HepG2 (cell line): ENCODE results near the gene XAF1. TPM values are rescaled to one million over a fixed set of nuclear protein-coding genes. Genes with fewer than 3 reads are reported as not detected.

Experiments
- CEBPG ChIP-seq: IDR thresholded peaks from 2 replicates; pipeline ENCODE4 v1.6.1; 2016
- MYC ChIP-seq: sonication (generic); formaldehyde crosslinking; IDR thresholded peaks from 2 replicates; pipeline ENCODE4 v1.9.0; 2021; ENCODE audit warnings: missing genetic modification reagents, borderline replicate concordance
- POLR2AphosphoS2 ChIP-seq: IDR thresholded peaks from 2 replicates; pipeline ENCODE4 v1.6.1; 2011; ENCODE audit warnings: low read depth, low read length, improper control_type of control experiment
- SOX5 ChIP-seq: IDR thresholded peaks from 2 replicates; pipeline ENCODE4 v1.6.1; 2016; ENCODE audit warnings: borderline replicate concordance
- TAF1 ChIP-seq: sonication (generic); formaldehyde crosslinking; IDR thresholded peaks from 2 replicates; pipeline ENCODE4 v1.4.0; 2020; ENCODE audit warnings: missing genetic modification reagents
- ZNF407 ChIP-seq: sonication (generic); formaldehyde crosslinking; IDR thresholded peaks from one replicate; pipeline ENCODE4 v1.5.1; 2020; ENCODE audit warnings: mild to moderate bottlenecking, missing genetic modification reagents; ENCODE audit errors: not compliant biosample characterization
- polyA plus RNA-seq, 8 experiments: library from polyadenylated mRNA; depleted of rRNA in 3 of 8; stranded (reverse) in 7 of 8; unstranded in 1 of 8; fragments of >200 nt; fragmentation: Illumina TruSeq in 4 of 8; extraction: Trizol in 4 of 8; gene quantifications; 2 replicates each; pipeline versions ENCODE4 v1.2.1 to v1.2.3, GENCODE V29; 2011 to 2016; ENCODE audit warnings: low read depth in 4 of 8, missing spikeins in 1 of 8, mixed read lengths in 1 of 8; ENCODE audit not compliant: insufficient read depth in 1 of 8
- total RNA-seq, 5 experiments: library from RNA; depleted of rRNA; stranded (reverse); fragments of >200 nt; fragmentation: Illumina TruSeq; extraction: Trizol; gene quantifications; 2 replicates each; pipeline ENCODE4 v1.2.3, GENCODE V29; 2016; ENCODE audit warnings: low read depth in 1 of 5
- TF ChIP-seq, protein P1 (sequence below): sonication (generic); formaldehyde crosslinking; IDR thresholded peaks from 2 replicates; pipeline ENCODE4 v1.9.0; 2021; ENCODE audit warnings: mild to moderate bottlenecking, missing genetic modification reagents
- TF ChIP-seq, protein P2 (sequence below): sonication (generic); formaldehyde crosslinking; IDR thresholded peaks from 2 replicates; pipeline ENCODE4 v1.5.0; 2020; ENCODE audit warnings: missing genetic modification reagents
- TF ChIP-seq, protein P3 (sequence below): IDR thresholded peaks from 2 replicates; pipeline ENCODE4 v1.4.0; 2020; ENCODE audit warnings: mild to moderate bottlenecking, missing genetic modification reagents

XAF1 gene
- total and polyA plus RNA-seq, 2 of the 13 experiments (the other 11 are each of a cell fraction or from before 2014, with no cell fraction given), result 1.2 to 2.4 TPM

DNA sequence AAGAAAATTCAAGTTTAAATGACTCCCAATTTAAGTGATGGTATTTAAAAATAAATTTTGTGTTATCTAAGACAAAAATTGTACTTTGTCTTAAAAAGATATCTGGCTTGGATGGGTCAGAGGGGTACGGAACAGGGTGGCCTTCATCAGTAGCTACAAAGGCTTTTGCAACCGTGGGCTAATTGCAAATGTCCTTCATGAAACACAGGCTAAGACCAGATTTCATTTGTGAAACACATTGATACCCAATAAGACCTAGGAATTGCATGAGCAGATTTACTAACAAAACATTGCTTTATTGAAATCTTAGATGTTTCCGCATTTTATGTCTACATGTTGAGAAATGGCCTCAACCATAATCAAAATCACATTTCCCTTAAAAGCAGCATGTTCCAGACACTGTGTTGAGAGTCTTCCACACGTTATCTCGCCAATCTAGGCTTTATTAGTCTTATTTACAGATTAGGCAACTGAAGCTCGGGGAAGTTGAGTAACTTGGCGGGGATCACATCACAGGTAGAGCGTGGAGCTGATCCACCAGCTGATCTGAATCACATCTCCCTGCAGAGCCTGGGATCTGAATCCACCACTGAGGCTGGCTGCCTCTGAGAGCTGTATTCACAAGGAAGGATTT is 42.0 kb downstream of the XAF1 start (continued):
- TF ChIP-seq, protein P1, sequence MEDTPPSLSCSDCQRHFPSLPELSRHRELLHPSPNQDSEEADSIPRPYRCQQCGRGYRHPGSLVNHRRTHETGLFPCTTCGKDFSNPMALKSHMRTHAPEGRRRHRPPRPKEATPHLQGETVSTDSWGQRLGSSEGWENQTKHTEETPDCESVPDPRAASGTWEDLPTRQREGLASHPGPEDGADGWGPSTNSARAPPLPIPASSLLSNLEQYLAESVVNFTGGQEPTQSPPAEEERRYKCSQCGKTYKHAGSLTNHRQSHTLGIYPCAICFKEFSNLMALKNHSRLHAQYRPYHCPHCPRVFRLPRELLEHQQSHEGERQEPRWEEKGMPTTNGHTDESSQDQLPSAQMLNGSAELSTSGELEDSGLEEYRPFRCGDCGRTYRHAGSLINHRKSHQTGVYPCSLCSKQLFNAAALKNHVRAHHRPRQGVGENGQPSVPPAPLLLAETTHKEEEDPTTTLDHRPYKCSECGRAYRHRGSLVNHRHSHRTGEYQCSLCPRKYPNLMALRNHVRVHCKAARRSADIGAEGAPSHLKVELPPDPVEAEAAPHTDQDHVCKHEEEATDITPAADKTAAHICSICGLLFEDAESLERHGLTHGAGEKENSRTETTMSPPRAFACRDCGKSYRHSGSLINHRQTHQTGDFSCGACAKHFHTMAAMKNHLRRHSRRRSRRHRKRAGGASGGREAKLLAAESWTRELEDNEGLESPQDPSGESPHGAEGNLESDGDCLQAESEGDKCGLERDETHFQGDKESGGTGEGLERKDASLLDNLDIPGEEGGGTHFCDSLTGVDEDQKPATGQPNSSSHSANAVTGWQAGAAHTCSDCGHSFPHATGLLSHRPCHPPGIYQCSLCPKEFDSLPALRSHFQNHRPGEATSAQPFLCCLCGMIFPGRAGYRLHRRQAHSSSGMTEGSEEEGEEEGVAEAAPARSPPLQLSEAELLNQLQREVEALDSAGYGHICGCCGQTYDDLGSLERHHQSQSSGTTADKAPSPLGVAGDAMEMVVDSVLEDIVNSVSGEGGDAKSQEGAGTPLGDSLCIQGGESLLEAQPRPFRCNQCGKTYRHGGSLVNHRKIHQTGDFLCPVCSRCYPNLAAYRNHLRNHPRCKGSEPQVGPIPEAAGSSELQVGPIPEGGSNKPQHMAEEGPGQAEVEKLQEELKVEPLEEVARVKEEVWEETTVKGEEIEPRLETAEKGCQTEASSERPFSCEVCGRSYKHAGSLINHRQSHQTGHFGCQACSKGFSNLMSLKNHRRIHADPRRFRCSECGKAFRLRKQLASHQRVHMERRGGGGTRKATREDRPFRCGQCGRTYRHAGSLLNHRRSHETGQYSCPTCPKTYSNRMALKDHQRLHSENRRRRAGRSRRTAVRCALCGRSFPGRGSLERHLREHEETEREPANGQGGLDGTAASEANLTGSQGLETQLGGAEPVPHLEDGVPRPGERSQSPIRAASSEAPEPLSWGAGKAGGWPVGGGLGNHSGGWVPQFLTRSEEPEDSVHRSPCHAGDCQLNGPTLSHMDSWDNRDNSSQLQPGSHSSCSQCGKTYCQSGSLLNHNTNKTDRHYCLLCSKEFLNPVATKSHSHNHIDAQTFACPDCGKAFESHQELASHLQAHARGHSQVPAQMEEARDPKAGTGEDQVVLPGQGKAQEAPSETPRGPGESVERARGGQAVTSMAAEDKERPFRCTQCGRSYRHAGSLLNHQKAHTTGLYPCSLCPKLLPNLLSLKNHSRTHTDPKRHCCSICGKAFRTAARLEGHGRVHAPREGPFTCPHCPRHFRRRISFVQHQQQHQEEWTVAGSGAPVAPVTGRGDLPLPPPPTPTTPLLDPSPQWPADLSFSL (CRISPR knock-in tag), result no peak
- TF ChIP-seq SOX5 (CRISPR knock-in tag) (peak; percentile 21; the same call in 1 of the 2 replicates), TAF1 (no peak), POLR2AphosphoS2 (no peak), ZNF407 (CRISPR knock-in tag) (no peak), MYC (CRISPR knock-in tag) (no peak), CEBPG (peak; percentile 73)
- TF ChIP-seq, protein P2, sequence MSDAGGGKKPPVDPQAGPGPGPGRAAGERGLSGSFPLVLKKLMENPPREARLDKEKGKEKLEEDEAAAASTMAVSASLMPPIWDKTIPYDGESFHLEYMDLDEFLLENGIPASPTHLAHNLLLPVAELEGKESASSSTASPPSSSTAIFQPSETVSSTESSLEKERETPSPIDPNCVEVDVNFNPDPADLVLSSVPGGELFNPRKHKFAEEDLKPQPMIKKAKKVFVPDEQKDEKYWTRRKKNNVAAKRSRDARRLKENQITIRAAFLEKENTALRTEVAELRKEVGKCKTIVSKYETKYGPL (CRISPR knock-in tag), result no peak
- TF ChIP-seq, protein P3, sequence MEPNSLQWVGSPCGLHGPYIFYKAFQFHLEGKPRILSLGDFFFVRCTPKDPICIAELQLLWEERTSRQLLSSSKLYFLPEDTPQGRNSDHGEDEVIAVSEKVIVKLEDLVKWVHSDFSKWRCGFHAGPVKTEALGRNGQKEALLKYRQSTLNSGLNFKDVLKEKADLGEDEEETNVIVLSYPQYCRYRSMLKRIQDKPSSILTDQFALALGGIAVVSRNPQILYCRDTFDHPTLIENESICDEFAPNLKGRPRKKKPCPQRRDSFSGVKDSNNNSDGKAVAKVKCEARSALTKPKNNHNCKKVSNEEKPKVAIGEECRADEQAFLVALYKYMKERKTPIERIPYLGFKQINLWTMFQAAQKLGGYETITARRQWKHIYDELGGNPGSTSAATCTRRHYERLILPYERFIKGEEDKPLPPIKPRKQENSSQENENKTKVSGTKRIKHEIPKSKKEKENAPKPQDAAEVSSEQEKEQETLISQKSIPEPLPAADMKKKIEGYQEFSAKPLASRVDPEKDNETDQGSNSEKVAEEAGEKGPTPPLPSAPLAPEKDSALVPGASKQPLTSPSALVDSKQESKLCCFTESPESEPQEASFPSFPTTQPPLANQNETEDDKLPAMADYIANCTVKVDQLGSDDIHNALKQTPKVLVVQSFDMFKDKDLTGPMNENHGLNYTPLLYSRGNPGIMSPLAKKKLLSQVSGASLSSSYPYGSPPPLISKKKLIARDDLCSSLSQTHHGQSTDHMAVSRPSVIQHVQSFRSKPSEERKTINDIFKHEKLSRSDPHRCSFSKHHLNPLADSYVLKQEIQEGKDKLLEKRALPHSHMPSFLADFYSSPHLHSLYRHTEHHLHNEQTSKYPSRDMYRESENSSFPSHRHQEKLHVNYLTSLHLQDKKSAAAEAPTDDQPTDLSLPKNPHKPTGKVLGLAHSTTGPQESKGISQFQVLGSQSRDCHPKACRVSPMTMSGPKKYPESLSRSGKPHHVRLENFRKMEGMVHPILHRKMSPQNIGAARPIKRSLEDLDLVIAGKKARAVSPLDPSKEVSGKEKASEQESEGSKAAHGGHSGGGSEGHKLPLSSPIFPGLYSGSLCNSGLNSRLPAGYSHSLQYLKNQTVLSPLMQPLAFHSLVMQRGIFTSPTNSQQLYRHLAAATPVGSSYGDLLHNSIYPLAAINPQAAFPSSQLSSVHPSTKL, result peak; percentile 38; the same call in 1 of the 2 replicates
